Stimulated activated CD4-positive, alpha-beta T cell treated with anti-CD3 and anti-CD28 coated beads, TNF-alpha, amount 100 ng/mL, for 4 hours (primary cell): ENCODE measurements around the gene RBM41.

Source experiments
- DNase-seq, 3 experiments: peaks; one replicate each; pipeline ENCODE4 v3.0.0-alpha.2; 2020; ENCODE audit warnings: low read depth in 3 of 3

RBM41 gene

GRCh38 chrX:107029752-107030151, 88.9 kb downstream of the RBM41 start:
- DNase-seq: no peak

- no peak for DNase-seq
These were observed 93.1 kb downstream of the RBM41 start for GRCh38 chrX:107025545-107025944.

- DNase-seq: no peak
These were observed 103.7 kb downstream of the RBM41 start for GRCh38 chrX:107014936-107015335.
